NCI-H69 (cell line): ENCODE results near the gene PARVA.

ENCODE experiments used
- DNase-seq: peaks from one replicate; lab custom pipeline; 2025; lab: John Stamatoyannopoulos, UW

The PARVA gene

DNA sequence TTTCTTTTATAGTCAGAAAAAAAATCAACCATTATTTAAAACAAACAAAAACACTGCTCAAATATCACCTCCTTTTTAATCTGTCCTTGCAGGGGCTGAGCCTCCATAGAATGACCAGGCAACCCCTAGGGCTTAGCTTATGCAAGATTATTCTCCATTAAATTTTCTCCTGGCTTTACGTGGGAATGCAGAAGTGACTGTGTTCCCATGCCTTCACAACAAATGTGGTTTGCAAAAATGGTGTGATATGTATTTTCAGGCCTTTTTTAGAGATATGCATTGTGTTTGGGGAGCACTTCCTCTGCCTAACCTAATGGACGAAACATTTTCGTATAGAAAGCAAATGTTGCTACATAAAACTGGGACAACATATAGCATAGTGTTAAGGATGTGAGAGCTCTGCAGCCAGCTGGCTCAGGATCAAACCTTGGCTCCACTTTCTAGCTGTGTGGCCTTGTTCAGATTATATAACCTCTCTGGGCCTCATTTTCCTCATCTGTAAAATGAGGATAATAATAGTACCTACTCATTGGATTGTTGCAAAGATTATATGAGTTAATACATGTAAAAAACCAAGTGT lies 82.6 kb downstream of the PARVA start:
- DNase-seq: no peak

DNA sequence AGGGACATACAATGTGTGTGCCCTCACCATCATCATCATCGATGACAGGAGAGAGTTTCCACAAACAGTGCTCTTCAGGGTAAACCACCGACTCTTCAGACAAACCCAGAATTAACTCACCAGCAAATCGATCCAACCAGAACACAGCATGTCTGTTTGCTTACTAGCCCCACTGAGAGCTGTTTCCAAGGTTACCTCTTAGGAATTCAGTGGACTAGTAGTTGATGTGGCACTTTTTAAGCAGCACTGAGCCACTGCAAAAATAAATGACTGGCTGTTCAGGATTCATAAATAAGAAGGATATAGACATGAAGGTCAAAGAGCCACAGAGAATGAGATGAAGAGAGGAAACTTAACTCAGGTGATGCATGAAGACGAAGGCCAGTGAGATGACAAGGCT lies 83.1 kb downstream of the PARVA start:
- DNase-seq: peak; percentile 46

- peak; percentile 97 for DNase-seq
Measured at GRCh38 chr11:12461516-12461915, 84.1 kb downstream of the PARVA start.

DNA sequence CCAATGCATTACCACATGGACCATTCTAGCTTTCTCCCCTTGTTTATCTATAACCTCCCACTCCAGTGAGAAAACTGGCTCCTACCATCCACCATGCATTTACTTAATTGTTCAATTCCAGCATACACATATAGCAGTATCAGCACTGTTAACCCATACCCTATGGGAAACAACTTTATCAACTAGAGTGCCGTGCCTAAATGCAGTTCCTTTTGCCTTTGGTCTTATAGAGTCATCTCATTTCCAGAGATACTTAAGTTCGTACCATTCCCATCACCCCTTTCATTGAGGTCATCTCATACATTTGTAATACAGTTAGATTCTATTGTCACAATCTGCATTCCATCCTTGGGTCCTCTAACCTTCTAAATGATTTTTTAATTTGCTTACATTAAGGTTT lies 86.9 kb downstream of the PARVA start:
- DNase-seq: no peak

DNA sequence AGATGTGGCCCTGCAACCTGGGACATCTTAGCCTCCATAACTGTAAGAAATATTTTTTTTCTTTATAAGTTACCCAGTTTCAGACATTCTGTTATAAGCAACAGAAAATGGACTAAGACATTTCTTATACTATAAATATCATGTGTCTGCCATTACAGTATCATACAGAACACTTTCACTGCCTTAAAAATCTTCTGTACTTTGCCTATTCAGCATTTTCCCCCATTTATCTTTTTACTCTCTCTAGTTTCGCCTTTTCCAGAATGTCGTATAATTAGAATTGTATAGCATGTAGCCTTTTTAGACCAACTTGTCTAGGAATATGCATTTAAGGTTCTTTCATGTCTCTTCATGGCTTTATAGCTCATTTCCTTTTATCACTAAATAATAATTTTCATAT lies 88.0 kb downstream of the PARVA start:
- no peak for DNase-seq

DNA sequence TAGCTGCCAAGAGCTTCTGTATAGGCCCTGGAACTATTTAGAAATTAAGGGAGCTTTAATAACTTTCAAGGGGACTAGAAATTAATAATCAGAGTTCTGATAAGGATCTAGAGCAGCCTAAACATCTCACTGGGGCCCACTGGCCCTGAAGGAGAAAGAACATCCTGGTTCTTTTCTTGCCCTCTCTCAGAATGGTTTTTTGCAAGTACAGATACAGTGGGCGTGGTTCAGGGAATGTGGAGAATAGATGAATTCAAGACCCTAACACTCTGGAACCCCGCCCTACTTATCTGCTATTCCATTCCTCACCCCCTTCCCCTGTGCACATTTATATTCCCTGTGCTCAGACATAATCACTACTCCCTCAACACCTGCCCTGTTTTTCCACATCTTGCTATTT lies 90.2 kb downstream of the PARVA start:
- no peak for DNase-seq

DNA sequence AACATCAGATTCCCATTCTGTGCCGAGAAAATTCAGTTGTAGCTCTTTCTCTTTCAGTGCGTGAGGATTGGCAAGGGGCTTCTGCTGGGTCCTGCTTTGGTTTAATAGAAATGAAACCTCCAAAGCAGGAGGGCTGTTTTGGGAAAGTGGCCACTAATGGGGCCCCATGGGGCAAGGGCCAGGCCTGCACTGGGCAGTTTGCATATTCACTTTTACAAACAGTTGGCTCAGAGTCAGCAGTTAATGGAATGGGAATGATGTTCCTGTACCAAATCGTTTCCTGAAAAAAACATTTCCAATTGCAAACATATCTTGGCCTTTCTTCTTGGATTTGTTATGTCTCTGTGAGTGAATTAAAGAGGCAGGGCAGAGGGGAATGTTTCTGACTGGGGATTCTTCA lies 92.1 kb downstream of the PARVA start:
- DNase-seq: peak; percentile 20

- no peak for DNase-seq
Measured at GRCh38 chr11:12470236-12470635, 92.9 kb downstream of the PARVA start.

DNA sequence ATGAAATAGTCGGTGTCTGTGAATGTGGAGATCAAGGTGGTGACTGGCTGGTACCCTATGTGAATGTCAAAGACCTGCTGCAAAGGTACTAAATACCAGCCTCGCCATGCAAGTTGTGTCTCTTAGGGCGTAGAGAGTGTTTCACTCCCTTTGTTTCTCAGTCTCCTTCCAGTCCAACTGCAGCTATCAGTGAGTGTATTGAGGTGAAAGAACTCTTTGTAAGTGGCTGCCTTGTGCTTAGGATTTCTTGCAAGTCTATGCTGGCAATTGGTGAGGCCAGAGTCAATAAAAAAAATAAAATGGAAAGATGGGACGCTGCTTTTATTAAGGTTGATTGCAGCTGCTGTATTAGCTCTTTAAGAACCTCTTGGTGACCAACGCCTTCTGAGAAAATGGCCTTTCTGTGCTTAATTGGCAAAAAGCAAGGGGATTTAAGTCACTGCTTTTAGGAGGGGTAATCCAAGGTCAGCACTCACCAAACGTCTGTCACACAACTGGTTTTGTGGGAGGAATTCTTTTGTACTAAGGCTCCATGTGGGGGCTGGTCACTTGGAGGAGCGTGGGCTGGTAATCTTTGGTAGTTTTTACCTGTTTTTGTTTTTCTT lies 95.1 kb downstream of the PARVA start:
- DNase-seq: no peak

DNA sequence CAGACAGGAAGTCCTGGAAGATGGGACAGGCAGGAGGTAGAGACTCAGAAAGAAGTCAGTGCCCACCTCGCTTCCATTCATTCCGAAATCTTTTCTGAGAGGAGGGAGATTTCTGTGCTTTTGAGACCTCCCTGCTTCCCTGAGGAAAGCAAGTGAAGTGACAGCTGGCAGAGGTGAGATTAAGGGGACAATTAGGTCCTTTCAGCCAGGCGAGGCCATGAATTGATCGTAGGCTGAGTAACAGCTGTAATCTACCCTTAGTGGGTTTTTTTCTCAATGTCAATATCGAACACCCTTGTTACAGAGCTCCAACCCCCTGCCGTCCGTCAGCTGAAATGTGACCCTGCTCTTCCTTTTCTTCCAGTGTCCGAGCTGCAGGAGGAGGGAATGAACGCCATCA lies 96.0 kb downstream of the PARVA start:
- peak; percentile 21 for DNase-seq

- no peak for DNase-seq
Measured at GRCh38 chr11:12474871-12475270, 97.5 kb downstream of the PARVA start.

GRCh38 chr11:12478743-12479142 lies 101.4 kb downstream of the PARVA start:
- DNase-seq: no peak

DNA sequence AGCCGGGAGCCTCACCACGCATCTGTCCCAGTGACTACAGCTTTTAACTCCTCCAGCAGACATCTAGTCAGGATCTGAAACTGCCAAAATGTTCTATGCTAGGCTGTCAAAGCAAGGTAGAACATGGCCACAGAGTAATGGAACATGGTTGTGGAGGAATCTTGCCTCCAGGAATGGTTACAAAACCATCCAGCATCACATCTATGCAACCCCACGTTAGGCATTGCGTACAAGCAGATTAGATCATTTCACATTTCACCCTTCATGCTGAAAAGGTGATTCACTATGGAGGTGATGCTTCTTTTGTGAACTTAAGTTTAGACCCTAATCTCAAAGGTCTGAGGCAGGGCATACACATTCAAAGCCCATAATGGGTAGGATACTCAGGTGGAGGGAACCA lies 103.0 kb downstream of the PARVA start:
- no peak for DNase-seq

- DNase-seq: no peak
Measured at GRCh38 chr11:12482839-12483238, 105.5 kb downstream of the PARVA start.

DNA sequence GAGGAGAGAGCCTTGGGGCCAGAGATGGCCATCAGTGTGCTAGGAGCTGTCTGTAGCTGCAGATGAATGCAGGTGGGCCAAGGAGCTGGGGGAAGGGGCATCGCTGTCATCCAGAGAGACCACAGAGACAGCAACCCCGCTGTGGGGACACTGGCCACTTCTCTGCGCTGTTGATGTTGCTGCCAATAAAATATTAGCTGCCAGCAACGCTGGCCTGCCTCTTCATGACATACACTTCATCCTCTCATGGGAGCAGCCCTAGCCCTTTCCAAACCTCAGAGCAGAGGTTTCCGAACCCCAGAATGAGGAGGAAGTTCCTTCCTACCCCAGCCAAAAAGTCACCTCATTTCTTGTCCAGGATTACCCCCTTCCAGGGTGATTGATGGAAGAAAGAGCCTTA lies 106.2 kb downstream of the PARVA start:
- DNase-seq: no peak

DNA sequence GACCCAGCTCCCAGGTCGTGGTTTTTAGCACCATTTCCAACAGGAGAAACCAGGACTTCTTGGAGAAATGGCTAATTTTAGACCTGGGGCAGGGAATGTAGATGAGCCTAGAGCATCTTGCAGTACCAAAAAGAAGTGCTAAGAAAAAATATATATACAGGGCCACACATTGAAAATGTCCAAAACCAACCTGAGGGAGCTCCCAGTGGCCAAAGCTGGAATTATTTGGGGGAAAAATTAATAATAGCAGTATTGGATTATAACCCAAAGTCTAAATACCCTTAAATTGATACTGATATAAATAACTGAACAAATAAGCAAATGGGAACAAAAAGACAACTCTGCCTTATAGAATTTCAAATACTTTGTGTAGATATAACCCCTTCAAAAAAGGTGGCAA lies 108.0 kb downstream of the PARVA start:
- DNase-seq: no peak

- no peak for DNase-seq
Measured at GRCh38 chr11:12489246-12489772, 111.9 kb downstream of the PARVA start.

- DNase-seq: no peak
Measured at GRCh38 chr11:12494699-12495098, 117.3 kb downstream of the PARVA start.

- DNase-seq: peak; percentile 21
Measured at GRCh38 chr11:12496181-12497025, 119.0 kb downstream of the PARVA start.

- DNase-seq: peak; percentile 97
Measured at GRCh38 chr11:12497431-12497830, 120.1 kb downstream of the PARVA start.

DNA sequence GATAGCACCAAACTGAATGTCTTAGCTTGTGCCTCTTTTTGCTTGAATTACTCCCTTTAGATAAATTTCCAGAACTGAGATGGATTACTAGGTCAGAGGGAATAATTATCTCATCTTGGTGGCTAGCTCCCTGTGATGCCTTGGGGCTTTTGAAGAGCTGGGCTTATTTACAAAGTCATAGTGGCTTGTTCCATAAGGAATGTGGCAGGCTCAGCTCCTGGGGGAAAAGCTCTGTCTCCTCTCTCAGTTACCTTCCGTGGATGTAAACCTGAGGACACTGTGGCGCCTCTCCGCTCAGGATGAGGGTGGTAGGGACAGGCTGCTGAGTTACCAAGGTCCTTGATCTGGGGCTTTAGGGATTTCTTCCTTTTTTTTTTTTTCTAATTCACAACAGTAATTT lies 121.7 kb downstream of the PARVA start:
- peak; percentile 44 for DNase-seq

- no peak for DNase-seq
Measured at GRCh38 chr11:12502046-12502445, 124.7 kb downstream of the PARVA start.

DNA sequence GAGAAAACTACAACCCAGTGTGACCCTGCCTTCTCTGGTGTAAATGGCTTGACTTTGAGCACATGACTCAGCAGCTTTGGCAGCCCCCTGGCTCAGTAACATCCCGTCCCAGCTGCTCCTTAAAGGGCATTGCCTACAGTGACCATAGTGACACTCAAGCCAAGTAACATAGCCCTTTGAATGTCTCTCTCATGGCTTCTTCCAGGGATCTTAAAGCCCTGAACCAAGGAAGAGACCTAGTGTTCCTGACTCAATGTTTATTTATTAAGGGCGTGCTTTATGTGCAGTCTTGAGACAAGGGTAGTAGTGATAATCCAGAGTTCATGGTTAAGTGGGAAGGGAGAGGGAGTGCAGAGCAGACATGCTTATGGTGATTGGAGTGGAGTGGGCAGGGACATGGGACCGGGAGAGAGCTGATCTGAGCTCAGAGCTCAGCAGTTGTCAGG lies 125.7 kb downstream of the PARVA start:
- DNase-seq: no peak
